Measurements from ENCODE around the gene UBR3.

- no peak for TF ChIP-seq CTCF (conservative IDR thresholded peaks at IDR 0.05)
- no peak for TF ChIP-seq EZH2 (IDR thresholded peaks at IDR 0.05; ENCODE audit: low read depth)
Measured at GRCh38 chr2:170113168-170113894, 286.1 kb downstream of the UBR3 start.
